Amniotic epithelial cell (primary cell): ENCODE data around the gene BIK.

Experiments used
- DNase-seq: peaks from one replicate; pipeline ENCODE4 v3.0.0-alpha.2; 2010; ENCODE audit warnings: low read depth

The BIK gene

GRCh38 chr22:43162412-43163150 lies 52.0 kb downstream of the BIK start:
- DNase-seq: no peak

GRCh38 chr22:43163241-43163795 lies 52.8 kb downstream of the BIK start:
- DNase-seq: no peak

- no peak for DNase-seq
Observed at GRCh38 chr22:43164636-43165035, 54.1 kb downstream of the BIK start.

GRCh38 chr22:43166132-43166930 lies 55.8 kb downstream of the BIK start:
- no peak for DNase-seq

GRCh38 chr22:43167001-43167589 lies 56.5 kb downstream of the BIK start:
- no peak for DNase-seq

- peak; percentile 77 for DNase-seq
Observed at GRCh38 chr22:43168471-43169309, 58.1 kb downstream of the BIK start.

- DNase-seq: no peak
Observed at GRCh38 chr22:43169310-43170130, 59.0 kb downstream of the BIK start.

GRCh38 chr22:43170131-43170480 lies 59.6 kb downstream of the BIK start:
- DNase-seq: no peak

- DNase-seq: no peak
Observed at GRCh38 chr22:43171019-43171491, 60.5 kb downstream of the BIK start.

GRCh38 chr22:43171607-43172006 lies 61.1 kb downstream of the BIK start:
- no peak for DNase-seq

- DNase-seq: no peak
Observed at GRCh38 chr22:43172191-43172590, 61.6 kb downstream of the BIK start.

GRCh38 chr22:43173566-43173965 lies 63.0 kb downstream of the BIK start:
- DNase-seq: no peak

GRCh38 chr22:43173976-43174720 lies 63.6 kb downstream of the BIK start:
- no peak for DNase-seq

GRCh38 chr22:43174941-43175531 lies 64.5 kb downstream of the BIK start:
- DNase-seq: no peak

- no peak for DNase-seq
Observed at GRCh38 chr22:43176090-43176489, 65.5 kb downstream of the BIK start.

- DNase-seq: no peak
Observed at GRCh38 chr22:43177479-43177878, 66.9 kb downstream of the BIK start.
